ENCODE measurements around the gene RBM47.

The RBM47 gene

GRCh38 chr4:40586729-40587128 is 42.9 kb downstream of the RBM47 start:
- DNase-seq (ENCODE audit: low read depth): no peak

- peak; percentile 66 for DNase-seq (ENCODE audit: low read depth)
These were observed 43.6 kb downstream of the RBM47 start for GRCh38 chr4:40586034-40586433.

- no peak for DNase-seq (ENCODE audit: low read depth)
These were observed 44.4 kb downstream of the RBM47 start for GRCh38 chr4:40585201-40585799.

- no peak for DNase-seq (ENCODE audit: low read depth)
These were observed 45.0 kb downstream of the RBM47 start for GRCh38 chr4:40584517-40585141.

- no peak for DNase-seq (ENCODE audit: low read depth)
These were observed 45.7 kb downstream of the RBM47 start for GRCh38 chr4:40583850-40584439.

- DNase-seq (ENCODE audit: low read depth): no peak
These were observed 47.3 kb downstream of the RBM47 start for GRCh38 chr4:40582413-40582812.

- DNase-seq (ENCODE audit: low read depth): no peak
These were observed 48.2 kb downstream of the RBM47 start for GRCh38 chr4:40581254-40582140.

GRCh38 chr4:40579983-40580382 is 49.7 kb downstream of the RBM47 start:
- DNase-seq (ENCODE audit: low read depth): peak; percentile 79

GRCh38 chr4:40577588-40578253 is 51.9 kb downstream of the RBM47 start:
- DNase-seq (ENCODE audit: low read depth): no peak

- DNase-seq (ENCODE audit: low read depth): peak; percentile 80
These were observed 52.8 kb downstream of the RBM47 start for GRCh38 chr4:40576651-40577480.

GRCh38 chr4:40575846-40576245 is 53.8 kb downstream of the RBM47 start:
- no peak for DNase-seq (ENCODE audit: low read depth)

GRCh38 chr4:40573593-40574311 is 55.9 kb downstream of the RBM47 start:
- no peak for DNase-seq (ENCODE audit: low read depth)

- DNase-seq (ENCODE audit: low read depth): no peak
These were observed 56.9 kb downstream of the RBM47 start for GRCh38 chr4:40572692-40573310.

GRCh38 chr4:40571208-40571607 is 58.5 kb downstream of the RBM47 start:
- no peak for DNase-seq (ENCODE audit: low read depth)

GRCh38 chr4:40570348-40571077 is 59.2 kb downstream of the RBM47 start:
- no peak for DNase-seq (ENCODE audit: low read depth)

GRCh38 chr4:40564815-40565483 is 64.7 kb downstream of the RBM47 start:
- peak; percentile 41 for DNase-seq (ENCODE audit: low read depth)

- DNase-seq (ENCODE audit: low read depth): no peak
These were observed 65.7 kb downstream of the RBM47 start for GRCh38 chr4:40564004-40564403.

GRCh38 chr4:40563401-40563800 is 66.3 kb downstream of the RBM47 start:
- no peak for DNase-seq (ENCODE audit: low read depth)

- no peak for DNase-seq (ENCODE audit: low read depth)
These were observed 67.0 kb downstream of the RBM47 start for GRCh38 chr4:40562681-40563080.
